Measurements from ENCODE around the gene SIX1.

Gene SIX1

DNA sequence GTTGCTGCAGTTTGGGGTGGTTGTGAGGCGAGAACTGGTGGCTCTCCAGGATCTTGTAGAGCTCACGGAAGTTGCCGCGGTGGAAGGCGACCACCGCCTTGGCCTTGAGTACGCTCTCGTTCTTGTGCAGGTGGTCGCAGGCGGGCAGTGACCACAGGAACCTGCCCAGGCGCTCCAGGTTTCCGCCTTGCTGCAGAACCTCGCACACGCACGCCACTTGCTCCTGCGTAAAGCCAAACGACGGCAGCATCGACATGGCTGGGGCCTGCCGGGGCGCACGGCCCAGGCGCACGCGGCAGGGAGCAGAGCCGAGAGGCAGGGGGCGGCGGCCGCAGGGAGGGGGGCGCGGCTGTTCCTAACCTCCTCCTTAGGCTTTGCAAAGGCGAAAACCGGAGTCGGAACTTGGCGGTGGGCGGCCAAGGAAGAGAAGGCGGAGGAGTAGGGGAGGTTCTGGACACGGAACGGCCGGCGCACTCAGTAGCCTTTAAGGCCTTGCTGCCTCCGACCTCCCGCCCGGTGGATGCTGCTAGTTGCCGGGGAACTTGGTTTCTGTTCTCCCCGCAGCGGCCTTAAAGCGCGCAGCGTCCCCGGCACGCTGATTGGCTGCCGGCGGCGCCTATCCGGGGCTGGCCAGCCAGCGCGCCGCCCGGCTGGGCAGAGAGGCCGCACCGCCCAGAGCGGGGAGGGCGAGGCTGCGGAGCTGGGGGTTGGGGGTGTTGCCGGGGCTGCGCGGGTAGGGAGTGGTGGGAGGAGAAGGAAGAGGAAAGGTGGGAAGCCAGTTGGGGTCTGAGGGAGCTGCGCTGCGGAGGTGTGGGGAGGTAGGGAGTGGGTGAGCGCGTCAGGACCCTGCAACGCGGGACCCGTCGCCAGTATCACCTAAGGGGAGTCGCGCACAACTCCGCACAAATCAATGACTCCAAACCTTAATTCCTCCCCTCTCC is at the start of gene SIX1:
Gene SIX1, minus strand, starts transcription at position 544 of the 941 bp plus-strand sequence. Its CDS starts 288 bp downstream, at position 256.
- peak; percentile 93 for DNase-seq

- no peak for DNase-seq
Measured at GRCh38 chr14:60695327-60695726, 46.0 kb upstream of the SIX1 start.

GRCh38 chr14:60691383-60692113 is 42.3 kb upstream of the SIX1 start:
- no peak for DNase-seq

DNA sequence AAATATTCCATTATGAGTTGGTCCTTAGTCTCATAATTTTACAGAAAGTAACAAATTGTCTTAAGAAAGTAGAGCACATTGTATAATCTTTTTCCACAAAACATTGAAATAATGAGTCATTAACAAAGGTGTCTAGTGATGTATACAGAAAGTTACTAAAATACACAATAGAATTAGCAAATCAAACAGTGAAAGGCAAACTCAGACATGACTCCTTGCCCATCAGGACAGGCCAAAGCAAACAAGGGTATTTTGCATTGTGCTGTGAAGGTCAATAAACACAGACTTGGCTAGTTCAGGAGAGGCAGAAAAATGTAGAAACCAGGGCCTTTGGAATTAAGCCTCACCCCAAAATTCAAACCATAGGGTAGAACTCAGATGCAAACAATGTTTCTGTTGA is 37.6 kb upstream of the SIX1 start:
- DNase-seq = no peak

- no peak for DNase-seq
Measured at GRCh38 chr14:60684203-60684602, 34.9 kb upstream of the SIX1 start.

GRCh38 chr14:60681271-60681670 is 32.0 kb upstream of the SIX1 start:
- no peak for DNase-seq

DNA sequence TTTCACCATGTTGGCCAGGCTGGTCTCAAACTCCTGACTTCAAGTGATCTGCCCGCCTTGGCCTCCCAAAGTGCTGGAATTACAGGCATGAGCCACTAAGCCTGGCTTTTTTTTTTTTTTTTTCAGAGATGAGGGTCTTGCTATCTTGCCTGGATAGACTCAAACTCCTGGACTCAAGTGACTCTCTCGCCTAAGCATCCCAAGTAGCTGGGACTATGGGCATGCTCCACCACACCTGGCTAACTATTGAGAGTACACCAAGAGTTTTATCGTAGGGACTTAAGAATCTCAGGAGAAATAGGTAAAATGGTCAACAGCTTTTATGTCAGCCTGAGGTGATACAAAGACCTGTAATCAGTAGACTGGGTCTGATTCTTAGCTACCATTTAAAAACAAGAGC is 31.2 kb upstream of the SIX1 start:
- no peak for DNase-seq

DNA sequence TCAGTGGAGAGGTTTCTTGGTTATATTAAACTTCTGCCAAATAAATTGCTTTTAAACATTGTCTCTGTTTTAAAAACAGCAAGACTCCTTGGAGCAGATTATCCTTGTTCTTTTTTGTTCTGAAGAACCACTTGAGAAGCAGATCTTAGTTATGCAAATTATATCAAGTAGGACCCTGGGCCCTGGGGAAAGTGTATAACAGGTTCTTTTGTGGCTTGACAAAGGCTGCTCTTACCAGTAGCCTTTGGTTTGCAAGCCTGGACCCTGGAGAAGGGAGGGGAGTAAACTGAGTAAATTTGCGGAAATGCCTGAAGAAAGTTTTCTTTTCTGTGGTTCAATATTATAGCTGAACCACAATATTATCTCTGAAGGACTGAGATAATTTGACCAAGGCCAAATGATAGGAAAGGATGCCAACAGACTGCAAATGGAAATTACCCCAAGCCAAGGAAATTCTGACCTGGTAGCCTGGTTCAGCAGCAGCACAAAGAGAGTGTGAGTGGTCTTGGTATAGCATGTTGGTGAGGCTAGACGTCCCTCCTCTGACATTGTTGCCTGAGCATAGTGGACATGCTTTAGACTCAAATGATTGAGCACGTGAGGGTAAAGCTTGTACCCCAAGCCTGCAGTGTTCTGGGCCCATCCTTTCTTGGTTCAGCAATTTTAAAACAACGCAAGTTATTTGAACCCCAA is 30.4 kb upstream of the SIX1 start:
- no peak for DNase-seq

- DNase-seq = no peak
Measured at GRCh38 chr14:60677701-60678100, 28.4 kb upstream of the SIX1 start.

- DNase-seq = no peak
Measured at GRCh38 chr14:60670989-60671388, 21.7 kb upstream of the SIX1 start.

DNA sequence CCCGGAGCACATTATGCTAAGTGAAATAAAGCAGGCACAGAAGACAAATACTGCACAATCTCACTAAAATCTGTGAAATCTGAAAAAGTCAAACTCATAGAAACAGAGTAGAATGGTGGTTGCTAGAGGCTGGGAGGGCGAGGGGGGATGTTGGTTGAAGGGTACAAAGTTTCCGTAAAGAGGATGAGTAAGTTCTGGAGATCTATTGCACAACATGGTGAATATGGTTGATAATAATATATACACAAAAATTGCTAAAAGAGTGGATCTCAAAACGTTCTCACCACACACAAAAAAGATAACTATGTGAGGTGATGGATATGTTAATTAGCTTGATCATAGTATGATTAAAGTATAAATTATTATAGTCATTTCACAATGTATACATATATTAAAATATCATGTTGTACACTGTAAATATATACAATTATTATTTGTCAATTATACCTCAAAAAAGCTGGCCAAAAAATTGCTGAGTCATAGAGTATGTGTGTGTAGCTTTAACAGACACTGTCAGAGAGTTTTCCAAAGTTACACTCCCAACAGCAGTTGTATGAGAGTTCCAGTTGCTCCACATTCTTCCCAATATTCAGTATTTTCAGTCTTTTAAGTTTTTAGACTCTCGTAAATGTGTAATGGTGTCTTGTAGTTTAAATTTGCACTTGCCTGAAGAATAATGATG is 19.3 kb upstream of the SIX1 start:
- no peak for DNase-seq

GRCh38 chr14:60665177-60665550 is 15.9 kb upstream of the SIX1 start:
- DNase-seq = peak; percentile 86

- no peak for DNase-seq
Measured at GRCh38 chr14:60662982-60663381, 13.7 kb upstream of the SIX1 start.

GRCh38 chr14:60661721-60662120 is 12.4 kb upstream of the SIX1 start:
- DNase-seq = no peak

DNA sequence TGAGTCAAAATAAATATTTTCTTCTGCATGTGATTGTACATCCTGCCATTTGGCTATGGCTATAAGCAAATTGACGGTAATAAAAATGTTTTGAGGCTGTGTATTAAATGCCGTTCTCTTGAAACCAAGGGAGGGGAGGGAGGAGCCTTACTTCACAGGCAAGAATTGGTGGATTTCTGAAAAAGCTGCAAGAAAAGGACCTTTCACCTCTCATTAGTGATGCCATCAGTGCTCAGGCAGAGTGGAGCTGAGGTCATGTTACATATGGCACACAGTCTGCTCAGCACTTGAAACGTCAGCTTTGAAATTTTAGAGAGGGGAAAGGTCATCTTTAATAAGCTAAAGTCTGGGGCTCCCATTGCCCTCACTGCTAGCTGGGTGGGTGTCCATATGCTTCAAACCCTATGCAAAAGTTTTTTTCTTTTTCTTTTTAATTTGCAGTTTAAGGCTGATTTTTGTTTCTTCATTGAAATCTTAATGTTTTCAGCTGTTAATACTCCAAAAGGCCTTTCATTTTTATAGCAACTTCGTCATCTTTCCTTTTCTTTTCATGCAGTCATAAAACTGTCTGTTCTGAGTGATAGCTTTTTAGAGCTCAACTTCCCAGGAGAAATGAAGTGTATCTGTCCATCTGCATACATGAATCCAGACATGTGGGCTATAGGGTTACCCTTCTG is 9.8 kb upstream of the SIX1 start:
- peak; percentile 14 for DNase-seq

DNA sequence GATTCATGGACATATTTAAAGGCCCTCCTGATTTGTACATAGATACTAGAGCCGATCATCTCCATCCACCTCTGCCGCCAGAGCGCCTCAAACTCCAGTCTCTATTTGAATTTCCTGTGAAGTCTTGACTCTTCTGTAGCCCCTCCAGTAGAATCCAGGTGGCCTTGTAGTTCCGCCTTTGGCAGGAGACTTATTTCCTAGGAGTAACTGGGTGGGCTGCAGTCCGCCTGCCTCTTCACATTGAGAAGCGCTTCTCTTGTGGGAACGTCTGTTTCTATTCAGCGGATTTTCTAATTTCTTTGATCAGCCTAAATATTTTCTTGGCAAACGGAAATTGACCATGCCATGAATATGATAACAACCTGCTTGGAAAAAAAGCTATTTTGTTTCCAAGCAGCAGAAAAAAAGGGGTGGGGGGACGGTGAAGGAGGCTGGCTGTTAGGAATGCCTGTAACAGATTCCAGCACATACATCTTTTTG is 9.0 kb upstream of the SIX1 start:
- DNase-seq = no peak

DNA sequence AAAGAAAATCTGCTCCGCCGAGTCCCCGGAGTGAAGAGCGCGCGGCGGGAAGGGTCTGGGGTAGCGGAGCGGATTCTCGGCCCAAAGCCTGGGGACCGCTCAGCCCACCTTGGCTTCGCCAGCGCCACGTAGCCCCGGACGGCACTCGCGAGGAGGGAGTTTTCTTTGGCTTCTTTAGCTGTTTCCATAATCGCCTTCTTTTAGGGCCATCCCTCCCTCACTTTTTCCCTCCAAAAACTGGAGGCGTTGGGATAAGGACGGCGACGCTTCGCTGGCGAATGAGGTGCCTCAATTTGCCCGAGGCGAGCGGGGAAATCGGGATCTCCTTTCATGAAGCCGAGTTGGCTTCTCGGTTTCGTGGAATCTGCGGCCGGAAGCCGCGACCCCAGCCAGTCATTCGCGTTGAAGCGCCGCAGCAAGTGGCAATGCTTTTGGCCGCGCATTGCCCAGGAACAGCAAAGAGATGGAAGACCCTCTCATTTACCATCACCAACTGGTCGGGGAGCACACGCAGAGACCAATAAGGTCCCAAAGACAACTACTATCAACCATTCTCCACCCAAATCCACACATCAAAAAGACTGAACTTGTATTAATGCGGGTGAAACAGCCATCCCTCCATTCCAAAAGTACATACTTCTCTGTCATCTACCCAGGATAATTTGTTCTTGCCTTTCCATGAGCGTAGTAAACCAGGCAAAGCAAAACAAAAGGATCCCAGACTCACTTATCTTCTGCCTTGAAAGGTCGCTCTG is 8.4 kb upstream of the SIX1 start:
- DNase-seq = peak; percentile 66

DNA sequence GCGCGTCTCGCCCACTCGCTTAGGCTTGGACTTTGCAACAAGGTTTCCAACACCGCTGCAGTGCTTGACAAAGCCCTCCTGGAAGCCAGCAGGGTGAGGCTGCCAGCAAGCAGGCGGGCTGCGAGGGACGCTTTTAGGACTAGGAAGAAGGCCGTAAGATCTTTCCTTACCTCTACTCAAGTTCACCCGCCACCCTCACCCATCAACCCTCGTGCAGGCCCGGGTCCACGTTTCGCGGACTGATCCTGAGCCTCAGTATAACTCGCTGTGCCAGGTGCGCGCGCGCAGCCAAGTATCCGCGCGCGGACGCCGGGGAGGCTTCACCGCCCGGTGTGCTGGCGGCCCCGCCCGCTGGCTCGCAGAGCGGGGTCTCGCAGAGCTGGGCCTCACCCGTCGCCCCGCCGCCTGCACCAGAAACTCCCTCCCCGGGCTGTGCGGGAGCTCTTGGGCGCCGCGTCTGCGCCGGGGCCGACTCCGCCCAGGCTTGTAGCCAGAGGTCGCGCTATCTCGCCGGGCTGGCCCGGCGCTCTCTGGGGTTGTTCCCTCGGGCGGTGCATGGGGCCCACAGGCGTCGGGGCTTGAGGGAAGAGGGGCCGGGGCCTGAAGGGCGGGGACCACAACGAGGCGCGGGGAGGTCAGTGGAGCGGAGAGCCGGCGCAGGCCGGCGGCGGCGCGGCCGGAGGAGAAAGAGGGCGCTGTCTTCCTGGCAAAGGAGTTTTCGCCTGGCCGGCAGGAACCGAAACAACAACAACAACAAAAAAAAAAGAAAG is 7.6 kb upstream of the SIX1 start:
- peak; percentile 88 for DNase-seq

DNA sequence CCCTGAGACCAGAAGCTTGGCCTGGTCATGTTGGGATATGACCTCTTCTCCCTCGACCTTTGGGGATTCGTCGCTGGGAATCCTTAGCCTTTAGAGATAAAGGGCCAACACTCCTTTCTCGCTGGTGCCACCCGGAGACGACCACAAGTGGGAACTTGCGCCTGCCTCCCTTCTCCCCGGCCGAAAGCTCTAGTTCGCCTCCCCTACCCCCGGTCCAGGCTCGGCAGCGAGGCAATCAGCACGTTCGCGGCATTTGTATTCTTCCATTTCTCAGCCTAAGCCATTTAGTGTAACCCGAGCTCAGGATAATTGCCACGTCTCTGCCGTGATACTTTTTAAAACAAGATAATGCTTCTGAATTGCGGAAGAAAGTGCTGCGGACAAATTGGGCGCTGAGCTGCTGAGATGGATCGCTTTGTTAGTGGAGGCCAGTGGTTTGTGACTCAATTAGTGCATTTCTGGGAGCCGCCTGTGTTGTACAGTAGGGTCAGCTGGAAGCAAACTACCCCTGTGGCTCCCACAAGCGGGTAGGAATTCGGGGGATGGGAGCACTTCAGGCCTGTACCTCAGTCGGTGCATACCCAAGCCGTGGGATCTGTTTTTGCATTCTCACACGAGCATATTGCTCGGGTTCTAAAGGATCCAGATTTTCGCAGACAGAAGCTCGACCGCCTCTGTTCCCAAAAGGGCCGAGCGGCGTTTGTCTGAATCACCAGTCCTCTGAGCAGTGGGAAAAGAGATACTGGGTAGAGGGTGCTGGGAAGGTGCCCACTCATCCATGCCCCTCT is 6.8 kb upstream of the SIX1 start:
- DNase-seq = peak; percentile 87
